K562 (cell line): ENCODE data around the gene UFC1. TPM values are rescaled to one million over a fixed set of nuclear protein-coding genes. Genes with fewer than 3 reads are reported as not detected.

ENCODE experiments used
- ELK3 ChIP-seq: fragments of 450-650 bp; formaldehyde crosslinking; IDR thresholded peaks from 2 replicates; pipeline ENCODE4 v1.4.0; 2020; ENCODE audit warnings: mild to moderate bottlenecking
- ETV6 ChIP-seq, 3 experiments: fragments of 150-350 bp in 1 of 3; sonication (generic) in 1 of 3; formaldehyde crosslinking in 1 of 3; IDR thresholded peaks; 2 replicates each; pipeline versions ENCODE4 v1.6.1 to v1.8.0; 2014 to 2022; ENCODE audit warnings: borderline replicate concordance in 2 of 3, low read depth in 2 of 3, antibody characterized with exemption in 1 of 3, low read length in 1 of 3, mild to moderate bottlenecking in 1 of 3, missing genetic modification reagents in 1 of 3
- HMGN3 ChIP-seq: IDR thresholded peaks from 2 replicates; pipeline ENCODE4 v1.6.1; 2011; ENCODE audit warnings: borderline replicate concordance, low read depth, mild to moderate bottlenecking, mixed read lengths, low read length; ENCODE audit not compliant: insufficient read length; ENCODE audit errors: extremely low read depth
- SMAD1 ChIP-seq: fragments of 150-350 bp; IDR thresholded peaks from 2 replicates; pipeline ENCODE4 v1.6.1; 2014; ENCODE audit warnings: low read length, low read depth; ENCODE audit not compliant: partially characterized antibody
- YY1 ChIP-seq, 3 experiments: IDR thresholded peaks; 2 replicates each; pipeline ENCODE4 v1.6.1; 2011; ENCODE audit warnings: low read length in 2 of 3, mild to moderate bottlenecking in 2 of 3, moderate library complexity in 2 of 3, borderline replicate concordance in 1 of 3, control low read depth in 1 of 3, low read depth in 1 of 3; ENCODE audit not compliant: insufficient read depth in 3 of 3, insufficient replicate concordance in 2 of 3, control insufficient read depth in 1 of 3, insufficient read length in 1 of 3; ENCODE audit errors: extremely low read depth in 1 of 3
- ZNF511 ChIP-seq: sonication (generic); formaldehyde crosslinking; IDR thresholded peaks from 2 replicates; pipeline ENCODE4 v1.8.0; 2022; ENCODE audit warnings: mild to moderate bottlenecking, missing genetic modification reagents
- polyA plus RNA-seq, 8 experiments: library from polyadenylated mRNA; depleted of rRNA in 4 of 8; stranded (reverse) in 5 of 8; unstranded in 3 of 8; fragments of >200 nt; fragmentation: Nextera tagmentation in 2 of 8; fragmentation: Illumina TruSeq in 1 of 8; extraction: Ambion mirVana in 2 of 8; extraction: Trizol in 1 of 8; gene quantifications; 2 replicates each; pipeline versions ENCODE4 v1.2.1 to v1.2.3, GENCODE V29; 2011 to 2014; ENCODE audit warnings: inconsistent platforms in 1 of 8, missing spikeins in 1 of 8
- total RNA-seq, 7 experiments: library from RNA; depleted of rRNA in 6 of 7; stranded (reverse); fragments of >200 nt in 6 of 7; fragmentation: Illumina TruSeq in 2 of 7; extraction: Trizol in 2 of 7; gene quantifications; 2 replicates each; pipeline versions ENCODE4 v1.2.1 to v1.2.3, GENCODE V29; 2011 to 2021; ENCODE audit warnings: low replicate concordance in 1 of 7

Gene UFC1
- total and polyA plus RNA-seq, 9 of the 15 experiments (the other 6 are each of a cell fraction or from before 2014, with no cell fraction given) = 92.8 to 220 (median 161) TPM

- TF ChIP-seq ELK3 (CRISPR knock-in tag) (no peak), ZNF511 (no peak), HMGN3 (no peak), ETV6 (IDR thresholded peaks at IDR 0.05; ENCODE audit: borderline replicate concordance in 1 of 2, low read depth in 2 of 2, low read length in 1 of 2) (no peak), ETV6 (CRISPR knock-in tag; IDR thresholded peaks at IDR 0.05; ENCODE audit: borderline replicate concordance) (no peak), SMAD1 (no peak), YY1 (IDR thresholded peaks at IDR 0.05; ENCODE audit: borderline replicate concordance in 1 of 3, control insufficient read depth in 1 of 3, extremely low read depth in 1 of 3, insufficient read depth in 3 of 3, insufficient read length in 1 of 3, insufficient replicate concordance in 2 of 3, low read depth in 1 of 3, low read length in 2 of 3) (no peak)
Observed at GRCh38 chr1:161206411-161207140, 52.8 kb downstream of the UFC1 start (continued).
